HepG2 (cell line): ENCODE measurements around the gene SEC11A. TPM values are rescaled to one million over a fixed set of nuclear protein-coding genes. Genes with fewer than 3 reads are reported as not detected.

Experiments used
- CCAR2 ChIP-seq: fragments of 200-400 bp; formaldehyde crosslinking; optimal IDR thresholded peaks from 2 replicates; pipeline ENCODE3; 2018; ENCODE audit warnings: low read depth, mild to moderate bottlenecking, low read length, moderate library complexity
- DNMT1 ChIP-seq: sonication (generic); formaldehyde crosslinking; IDR thresholded peaks from 2 replicates; pipeline ENCODE4 v1.5.1; 2020; ENCODE audit warnings: mild to moderate bottlenecking, missing genetic modification reagents
- FOXJ3 ChIP-seq: sonication (generic); formaldehyde crosslinking; IDR thresholded peaks from 2 replicates; pipeline ENCODE4 v1.4.0; 2020; ENCODE audit warnings: missing genetic modification reagents, mild to moderate bottlenecking, borderline replicate concordance
- SP2 ChIP-seq: sonication (generic); formaldehyde crosslinking; IDR thresholded peaks from 2 replicates; pipeline ENCODE4 v1.5.1; 2020; ENCODE audit warnings: mild to moderate bottlenecking, missing genetic modification reagents
- TBX2 ChIP-seq: sonication (generic); formaldehyde crosslinking; IDR thresholded peaks from 2 replicates; pipeline ENCODE4 v1.5.0; 2020; ENCODE audit warnings: missing genetic modification reagents, mild to moderate bottlenecking, borderline replicate concordance
- ZNF234 ChIP-seq: sonication (generic); formaldehyde crosslinking; conservative IDR thresholded peaks from 2 replicates; pipeline ENCODE4 v1.5.1; 2020; ENCODE audit warnings: mild to moderate bottlenecking, missing genetic modification reagents
- ZNF430 ChIP-seq: sonication (generic); formaldehyde crosslinking; IDR thresholded peaks from 2 replicates; pipeline ENCODE4 v1.9.0; 2021; ENCODE audit warnings: mild to moderate bottlenecking, missing genetic modification reagents
- ZNF652 ChIP-seq: IDR thresholded peaks from 2 replicates; pipeline ENCODE4 v1.6.1; 2016; ENCODE audit warnings: low read depth, borderline replicate concordance
- ZNF790 ChIP-seq: sonication (generic); formaldehyde crosslinking; IDR thresholded peaks from 2 replicates; pipeline ENCODE4 v1.8.0; 2022; ENCODE audit warnings: missing genetic modification reagents, mild to moderate bottlenecking, borderline replicate concordance
- polyA plus RNA-seq, 8 experiments: library from polyadenylated mRNA; depleted of rRNA in 3 of 8; stranded (reverse) in 7 of 8; unstranded in 1 of 8; fragments of >200 nt; fragmentation: Illumina TruSeq in 4 of 8; extraction: Trizol in 4 of 8; gene quantifications; 2 replicates each; pipeline versions ENCODE4 v1.2.1 to v1.2.3, GENCODE V29; 2011 to 2016; ENCODE audit warnings: low read depth in 4 of 8, missing spikeins in 1 of 8, mixed read lengths in 1 of 8; ENCODE audit not compliant: insufficient read depth in 1 of 8
- total RNA-seq, 5 experiments: library from RNA; depleted of rRNA; stranded (reverse); fragments of >200 nt; fragmentation: Illumina TruSeq; extraction: Trizol; gene quantifications; 2 replicates each; pipeline ENCODE4 v1.2.3, GENCODE V29; 2016; ENCODE audit warnings: low read depth in 1 of 5
- TF ChIP-seq, protein P1 (sequence below): sonication (generic); formaldehyde crosslinking; IDR thresholded peaks from 2 replicates; pipeline ENCODE4 v1.9.0; 2021; ENCODE audit warnings: mild to moderate bottlenecking, missing genetic modification reagents
- TF ChIP-seq, protein P2 (sequence below): sonication (generic); formaldehyde crosslinking; IDR thresholded peaks from 2 replicates; pipeline ENCODE4 v1.8.0; 2022; ENCODE audit warnings: mild to moderate bottlenecking, missing genetic modification reagents; ENCODE audit not compliant: insufficient replicate concordance
- TF ChIP-seq, protein P3 (sequence below), 2 experiments: sonication (generic) in 1 of 2; formaldehyde crosslinking in 1 of 2; IDR thresholded peaks; 2 replicates each; pipeline versions ENCODE4 v1.4.0 to v1.6.1; 2018 to 2020; ENCODE audit warnings: missing genetic modification reagents in 2 of 2, borderline replicate concordance in 1 of 2, low read depth in 1 of 2, mild to moderate bottlenecking in 1 of 2, missing biosample characterization in 1 of 2
- TF ChIP-seq, protein P4 (sequence below): sonication (generic); formaldehyde crosslinking; IDR thresholded peaks from 2 replicates; pipeline ENCODE4 v1.4.0; 2020; ENCODE audit warnings: low read depth, missing genetic modification reagents

Gene SEC11A
- total and polyA plus RNA-seq, 2 of the 13 experiments (the other 11 are each of a cell fraction or from before 2014, with no cell fraction given) = 141 to 230 TPM

DNA sequence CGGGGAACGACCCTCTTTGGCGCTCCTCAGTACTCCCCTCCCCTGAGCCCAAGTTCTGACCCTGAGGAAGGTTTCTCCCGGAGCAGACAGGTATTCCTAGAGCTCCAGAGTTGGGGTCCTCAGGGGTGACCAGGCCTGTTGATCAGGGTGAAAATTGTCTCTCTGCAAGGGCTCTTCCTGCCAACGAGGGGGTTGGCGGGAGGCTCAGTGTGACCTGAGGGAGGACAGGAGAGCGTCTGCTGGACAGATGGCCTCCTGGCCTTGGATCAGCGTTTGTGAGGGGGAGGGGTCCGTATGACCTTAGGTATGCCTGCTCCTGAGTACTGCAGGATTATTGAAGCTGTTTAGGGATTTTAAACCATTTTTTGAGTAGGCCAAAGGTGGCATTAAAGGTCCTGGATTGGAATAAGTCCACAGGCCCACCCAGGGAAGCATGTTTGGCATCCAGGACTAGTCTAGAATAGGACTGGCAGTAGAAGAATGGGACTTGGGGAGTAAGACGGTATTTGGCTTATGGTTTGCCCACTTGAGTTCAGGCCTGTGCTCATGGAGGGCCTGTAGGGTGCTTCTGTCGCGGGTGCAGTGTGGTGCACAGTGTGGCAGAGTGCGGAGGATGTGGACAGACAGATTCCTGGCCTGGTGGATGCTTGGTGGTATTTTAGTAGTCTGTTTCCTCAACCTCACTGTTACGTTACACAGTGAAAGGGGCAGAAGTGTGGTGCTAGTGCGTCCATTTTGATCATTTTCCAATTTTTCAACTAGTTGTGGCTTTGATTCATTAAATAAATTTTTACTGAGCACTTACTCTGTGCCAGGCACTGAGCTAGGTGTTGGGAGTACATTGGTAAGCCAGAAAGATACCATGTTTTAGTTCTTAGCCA lies 33.4 kb upstream of the SEC11A start (continued):
- TF ChIP-seq, protein P1, sequence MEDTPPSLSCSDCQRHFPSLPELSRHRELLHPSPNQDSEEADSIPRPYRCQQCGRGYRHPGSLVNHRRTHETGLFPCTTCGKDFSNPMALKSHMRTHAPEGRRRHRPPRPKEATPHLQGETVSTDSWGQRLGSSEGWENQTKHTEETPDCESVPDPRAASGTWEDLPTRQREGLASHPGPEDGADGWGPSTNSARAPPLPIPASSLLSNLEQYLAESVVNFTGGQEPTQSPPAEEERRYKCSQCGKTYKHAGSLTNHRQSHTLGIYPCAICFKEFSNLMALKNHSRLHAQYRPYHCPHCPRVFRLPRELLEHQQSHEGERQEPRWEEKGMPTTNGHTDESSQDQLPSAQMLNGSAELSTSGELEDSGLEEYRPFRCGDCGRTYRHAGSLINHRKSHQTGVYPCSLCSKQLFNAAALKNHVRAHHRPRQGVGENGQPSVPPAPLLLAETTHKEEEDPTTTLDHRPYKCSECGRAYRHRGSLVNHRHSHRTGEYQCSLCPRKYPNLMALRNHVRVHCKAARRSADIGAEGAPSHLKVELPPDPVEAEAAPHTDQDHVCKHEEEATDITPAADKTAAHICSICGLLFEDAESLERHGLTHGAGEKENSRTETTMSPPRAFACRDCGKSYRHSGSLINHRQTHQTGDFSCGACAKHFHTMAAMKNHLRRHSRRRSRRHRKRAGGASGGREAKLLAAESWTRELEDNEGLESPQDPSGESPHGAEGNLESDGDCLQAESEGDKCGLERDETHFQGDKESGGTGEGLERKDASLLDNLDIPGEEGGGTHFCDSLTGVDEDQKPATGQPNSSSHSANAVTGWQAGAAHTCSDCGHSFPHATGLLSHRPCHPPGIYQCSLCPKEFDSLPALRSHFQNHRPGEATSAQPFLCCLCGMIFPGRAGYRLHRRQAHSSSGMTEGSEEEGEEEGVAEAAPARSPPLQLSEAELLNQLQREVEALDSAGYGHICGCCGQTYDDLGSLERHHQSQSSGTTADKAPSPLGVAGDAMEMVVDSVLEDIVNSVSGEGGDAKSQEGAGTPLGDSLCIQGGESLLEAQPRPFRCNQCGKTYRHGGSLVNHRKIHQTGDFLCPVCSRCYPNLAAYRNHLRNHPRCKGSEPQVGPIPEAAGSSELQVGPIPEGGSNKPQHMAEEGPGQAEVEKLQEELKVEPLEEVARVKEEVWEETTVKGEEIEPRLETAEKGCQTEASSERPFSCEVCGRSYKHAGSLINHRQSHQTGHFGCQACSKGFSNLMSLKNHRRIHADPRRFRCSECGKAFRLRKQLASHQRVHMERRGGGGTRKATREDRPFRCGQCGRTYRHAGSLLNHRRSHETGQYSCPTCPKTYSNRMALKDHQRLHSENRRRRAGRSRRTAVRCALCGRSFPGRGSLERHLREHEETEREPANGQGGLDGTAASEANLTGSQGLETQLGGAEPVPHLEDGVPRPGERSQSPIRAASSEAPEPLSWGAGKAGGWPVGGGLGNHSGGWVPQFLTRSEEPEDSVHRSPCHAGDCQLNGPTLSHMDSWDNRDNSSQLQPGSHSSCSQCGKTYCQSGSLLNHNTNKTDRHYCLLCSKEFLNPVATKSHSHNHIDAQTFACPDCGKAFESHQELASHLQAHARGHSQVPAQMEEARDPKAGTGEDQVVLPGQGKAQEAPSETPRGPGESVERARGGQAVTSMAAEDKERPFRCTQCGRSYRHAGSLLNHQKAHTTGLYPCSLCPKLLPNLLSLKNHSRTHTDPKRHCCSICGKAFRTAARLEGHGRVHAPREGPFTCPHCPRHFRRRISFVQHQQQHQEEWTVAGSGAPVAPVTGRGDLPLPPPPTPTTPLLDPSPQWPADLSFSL (CRISPR knock-in tag) = 0 out of 2 replicates have a peak, but pooled peaks have one; percentile 43
- TF ChIP-seq FOXJ3 (no peak), ZNF790 (CRISPR knock-in tag) (no peak; the same call in 1 of the 2 replicates), ZNF652 (no peak; the same call in 1 of the 2 replicates), SP2 (CRISPR knock-in tag) (no peak), TBX2 (CRISPR knock-in tag) (peak; percentile 8; the same call in 1 of the 2 replicates), ZNF430 (CRISPR knock-in tag) (0 out of 2 replicates have a peak, but pooled peaks have one; percentile 19), CCAR2 (no peak), ZNF234 (CRISPR knock-in tag) (no peak), DNMT1 (CRISPR knock-in tag) (no peak)
- TF ChIP-seq, protein P2, sequence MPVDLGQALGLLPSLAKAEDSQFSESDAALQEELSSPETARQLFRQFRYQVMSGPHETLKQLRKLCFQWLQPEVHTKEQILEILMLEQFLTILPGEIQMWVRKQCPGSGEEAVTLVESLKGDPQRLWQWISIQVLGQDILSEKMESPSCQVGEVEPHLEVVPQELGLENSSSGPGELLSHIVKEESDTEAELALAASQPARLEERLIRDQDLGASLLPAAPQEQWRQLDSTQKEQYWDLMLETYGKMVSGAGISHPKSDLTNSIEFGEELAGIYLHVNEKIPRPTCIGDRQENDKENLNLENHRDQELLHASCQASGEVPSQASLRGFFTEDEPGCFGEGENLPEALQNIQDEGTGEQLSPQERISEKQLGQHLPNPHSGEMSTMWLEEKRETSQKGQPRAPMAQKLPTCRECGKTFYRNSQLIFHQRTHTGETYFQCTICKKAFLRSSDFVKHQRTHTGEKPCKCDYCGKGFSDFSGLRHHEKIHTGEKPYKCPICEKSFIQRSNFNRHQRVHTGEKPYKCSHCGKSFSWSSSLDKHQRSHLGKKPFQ (CRISPR knock-in tag) = no peak
- TF ChIP-seq, protein P3, sequence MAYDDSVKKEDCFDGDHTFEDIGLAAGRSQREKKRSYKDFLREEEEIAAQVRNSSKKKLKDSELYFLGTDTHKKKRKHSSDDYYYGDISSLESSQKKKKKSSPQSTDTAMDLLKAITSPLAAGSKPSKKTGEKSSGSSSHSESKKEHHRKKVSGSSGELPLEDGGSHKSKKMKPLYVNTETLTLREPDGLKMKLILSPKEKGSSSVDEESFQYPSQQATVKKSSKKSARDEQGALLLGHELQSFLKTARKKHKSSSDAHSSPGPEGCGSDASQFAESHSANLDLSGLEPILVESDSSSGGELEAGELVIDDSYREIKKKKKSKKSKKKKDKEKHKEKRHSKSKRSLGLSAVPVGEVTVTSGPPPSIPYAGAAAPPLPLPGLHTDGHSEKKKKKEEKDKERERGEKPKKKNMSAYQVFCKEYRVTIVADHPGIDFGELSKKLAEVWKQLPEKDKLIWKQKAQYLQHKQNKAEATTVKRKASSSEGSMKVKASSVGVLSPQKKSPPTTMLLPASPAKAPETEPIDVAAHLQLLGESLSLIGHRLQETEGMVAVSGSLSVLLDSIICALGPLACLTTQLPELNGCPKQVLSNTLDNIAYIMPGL (CRISPR knock-in tag; IDR thresholded peaks at IDR 0.05; ENCODE audit: borderline replicate concordance in 1 of 2, low read depth in 1 of 2) = peak; percentile 45 to 65; a peak in 2 of 4 replicates
- TF ChIP-seq, protein P4, sequence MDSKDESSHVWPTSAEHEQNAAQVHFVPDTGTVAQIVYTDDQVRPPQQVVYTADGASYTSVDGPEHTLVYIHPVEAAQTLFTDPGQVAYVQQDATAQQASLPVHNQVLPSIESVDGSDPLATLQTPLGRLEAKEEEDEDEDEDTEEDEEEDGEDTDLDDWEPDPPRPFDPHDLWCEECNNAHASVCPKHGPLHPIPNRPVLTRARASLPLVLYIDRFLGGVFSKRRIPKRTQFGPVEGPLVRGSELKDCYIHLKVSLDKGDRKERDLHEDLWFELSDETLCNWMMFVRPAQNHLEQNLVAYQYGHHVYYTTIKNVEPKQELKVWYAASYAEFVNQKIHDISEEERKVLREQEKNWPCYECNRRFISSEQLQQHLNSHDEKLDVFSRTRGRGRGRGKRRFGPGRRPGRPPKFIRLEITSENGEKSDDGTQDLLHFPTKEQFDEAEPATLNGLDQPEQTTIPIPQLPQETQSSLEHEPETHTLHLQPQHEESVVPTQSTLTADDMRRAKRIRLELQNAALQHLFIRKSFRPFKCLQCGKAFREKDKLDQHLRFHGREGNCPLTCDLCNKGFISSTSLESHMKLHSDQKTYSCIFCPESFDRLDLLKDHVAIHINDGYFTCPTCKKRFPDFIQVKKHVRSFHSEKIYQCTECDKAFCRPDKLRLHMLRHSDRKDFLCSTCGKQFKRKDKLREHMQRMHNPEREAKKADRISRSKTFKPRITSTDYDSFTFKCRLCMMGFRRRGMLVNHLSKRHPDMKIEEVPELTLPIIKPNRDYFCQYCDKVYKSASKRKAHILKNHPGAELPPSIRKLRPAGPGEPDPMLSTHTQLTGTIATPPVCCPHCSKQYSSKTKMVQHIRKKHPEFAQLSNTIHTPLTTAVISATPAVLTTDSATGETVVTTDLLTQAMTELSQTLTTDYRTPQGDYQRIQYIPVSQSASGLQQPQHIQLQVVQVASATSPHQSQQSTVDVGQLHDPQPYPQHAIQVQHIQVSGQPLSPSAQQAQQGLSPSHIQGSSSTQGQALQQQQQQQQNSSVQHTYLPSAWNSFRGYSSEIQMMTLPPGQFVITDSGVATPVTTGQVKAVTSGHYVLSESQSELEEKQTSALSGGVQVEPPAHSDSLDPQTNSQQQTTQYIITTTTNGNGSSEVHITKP (CRISPR knock-in tag) = peak; percentile 20; the same call in 1 of the 2 replicates
